Thyroid gland (tissue), 4 donors: ENCODE data around the gene KLHDC8A.

Experiments used
- CTCF ChIP-seq, 6 experiments: fragments of 200-600 bp in 3 of 6; fragments of 450-650 bp in 3 of 6; sonication (generic) in 3 of 6; IDR thresholded peaks; one replicate each; pipeline ENCODE4 v1.5.1; 2016 to 2019; ENCODE audit warnings: antibody characterized with exemption in 6 of 6, mild to moderate bottlenecking in 2 of 6, inconsistent platforms in 1 of 6, moderate library complexity in 1 of 6
- POLR2A ChIP-seq, 2 donors: fragments of 450-650 bp; IDR thresholded peaks; one replicate each; pipeline ENCODE4 v1.6.1; 2017; ENCODE audit warnings: antibody characterized with exemption in 2 of 2, mild to moderate bottlenecking in 2 of 2, moderate library complexity in 1 of 2

- TF ChIP-seq CTCF (IDR thresholded peaks at IDR 0.05) = no peak
- TF ChIP-seq POLR2A (IDR thresholded peaks at IDR 0.05) = no peak
Observed at GRCh38 chr1:205398586-205398985, 41.9 kb upstream of the KLHDC8A start.
